K562 (cell line): Measurements from ENCODE around the gene ZBP1. TPM values are rescaled to one million over a fixed set of nuclear protein-coding genes. Genes with fewer than 3 reads are reported as not detected.
A peak's percentile ranks its signal among the peaks of the same experiment; 100 is the strongest.

ENCODE experiments used
- ATAC-seq: fragments of 200-7000 bp; cut with Tn5 transposase; 3 replicates; pipeline ENCODE4 v1.9.1; 2020; ENCODE audit warnings: moderate library complexity
- BruUV-seq: library from RNA; stranded (reverse); fragments of 400-500 nt; replicated peaks from 2 replicates; lab custom pipeline; 2021; lab: Mats Ljungman, UMichigan
- CTCF ChIA-PET: fragments of 300-600 bp; formaldehyde crosslinking; extraction: SDS; loops from one replicate; lab custom pipeline; 2021; ENCODE audit warnings: low intra/inter-chr PET ratio; lab: Yijun Ruan, JAX
- POLR2A ChIA-PET: fragments of 300-600, 350-650 bp; sonication (Branson Sonifier 250); formaldehyde crosslinking; extraction: SDS; loops from one replicate; lab custom pipeline; 2021; ENCODE audit warnings: antibody characterized with exemption, inconsistent platforms; lab: Yijun Ruan, JAX
- DNase-seq, 4 experiments: peaks; one replicate each; pipeline versions ENCODE4 v3.0.0 to v3.0.0-alpha.2; 2011 to 2018; ENCODE audit warnings: low spot score in 3 of 4, mixed read lengths in 3 of 4; ENCODE audit errors: extremely low read depth in 1 of 4
- FAIRE-seq: peaks from 2 replicates; lab custom pipeline; 2011; peaks lifted over from hg19 to GRCh38; lab: Jason Lieb, UNC
- H2AFZ ChIP-seq: 2 replicates; pipeline ENCODE4 v1.6.0; 2011; ENCODE audit warnings: low read depth, low read length, control low read depth, inconsistent platforms
- H3K27ac ChIP-seq: fragments of 200-600 bp; 3 replicates; pipeline ENCODE4 v1.8.0; 2011; ENCODE audit warnings: low read depth, mild to moderate bottlenecking, control low read depth, inconsistent platforms, low read length, moderate library complexity, mixed read lengths; ENCODE audit errors: extremely low read depth
- H3K27me3 ChIP-seq, 2 experiments: fragments of 300-600 bp in 1 of 2; 2 replicates in 1 of 2; 3 replicates in 1 of 2; pipeline versions ENCODE4 v1.6.0 to v1.8.0; 2011; ENCODE audit warnings: inconsistent platforms in 2 of 2, low read length in 2 of 2, mild to moderate bottlenecking in 1 of 2, mixed read lengths in 1 of 2, moderate library complexity in 1 of 2; ENCODE audit not compliant: control insufficient read depth in 2 of 2, insufficient read depth in 2 of 2
- H3K36me3 ChIP-seq: fragments of 300-600 bp; 3 replicates; pipeline ENCODE4 v1.8.0; 2011; ENCODE audit warnings: mild to moderate bottlenecking, low read length, inconsistent platforms; ENCODE audit not compliant: control insufficient read depth, insufficient read depth
- H3K4me1 ChIP-seq, 2 experiments: fragments of 200-600 bp in 1 of 2; replicated peaks in 1 of 2; 2 replicates in 1 of 2; 3 replicates in 1 of 2; pipeline versions ENCODE4 v1.5.1 to v1.8.0; 2011; ENCODE audit warnings: inconsistent platforms in 2 of 2, low read length in 2 of 2, mild to moderate bottlenecking in 1 of 2, mixed read lengths in 1 of 2, moderate library complexity in 1 of 2; ENCODE audit not compliant: control insufficient read depth in 2 of 2, insufficient read depth in 2 of 2
- H3K4me2 ChIP-seq: 2 replicates; pipeline ENCODE4 v1.6.1; 2011; ENCODE audit warnings: low read length, control low read depth, inconsistent platforms, mixed read lengths; ENCODE audit not compliant: insufficient read depth
- H3K4me3 ChIP-seq: fragments of 200-600 bp; sonication (generic), shearing (Covaris generic); 2 replicates; pipeline ENCODE4 v1.5.1; 2016; ENCODE audit warnings: control low read depth, inconsistent platforms
- H3K79me2 ChIP-seq: fragments of 200-600 bp; 3 replicates; pipeline ENCODE4 v1.8.0; 2011; ENCODE audit warnings: low read length, inconsistent platforms; ENCODE audit not compliant: control insufficient read depth, insufficient read depth
- H3K9ac ChIP-seq, 2 experiments: 2 replicates each; pipeline versions ENCODE4 v1.6.0 to v1.6.1; 2011; ENCODE audit warnings: low read depth in 2 of 2, low read length in 2 of 2, control low read depth in 1 of 2, inconsistent platforms in 1 of 2, mild to moderate bottlenecking in 1 of 2, mixed read lengths in 1 of 2; ENCODE audit not compliant: insufficient read depth in 1 of 2
- H3K9me1 ChIP-seq: one replicate; pipeline ENCODE4 v1.6.0; 2011; ENCODE audit warnings: inconsistent platforms, mild to moderate bottlenecking, low read length, moderate library complexity; ENCODE audit not compliant: control insufficient read depth, insufficient read depth
- H3K9me3 ChIP-seq: replicated peaks from 2 replicates; pipeline ENCODE4 v1.5.1; 2011; ENCODE audit warnings: low read depth, low read length, inconsistent platforms; ENCODE audit not compliant: control insufficient read depth, insufficient read depth
- H4K20me1 ChIP-seq: replicated peaks from 2 replicates; pipeline ENCODE4 v1.6.1; 2011; ENCODE audit warnings: low read length, inconsistent platforms, mixed read lengths; ENCODE audit not compliant: control insufficient read depth, insufficient read depth
- FOXA1 ChIP-seq: fragments of 450-650 bp; IDR thresholded peaks from 2 replicates; pipeline ENCODE4 v1.6.1; 2016; ENCODE audit warnings: mild to moderate bottlenecking, borderline replicate concordance
- FOXP1 ChIP-seq: sonication (generic); formaldehyde crosslinking; IDR thresholded peaks from 2 replicates; pipeline ENCODE4 v1.8.0; 2022; ENCODE audit warnings: mild to moderate bottlenecking, missing genetic modification reagents
- HDAC6 ChIP-seq: IDR thresholded peaks from 2 replicates; pipeline ENCODE4 v1.6.1; 2012; ENCODE audit warnings: low read depth, mild to moderate bottlenecking, control low read depth, inconsistent platforms, low read length, moderate library complexity
- L3MBTL2 ChIP-seq: fragments of 450-650 bp; IDR thresholded peaks from 2 replicates; pipeline ENCODE4 v1.6.1; 2016; ENCODE audit warnings: mild to moderate bottlenecking, moderate library complexity
- NCOA2 ChIP-seq, 2 experiments: fragments of 450-650 bp; IDR thresholded peaks; 2 replicates each; pipeline ENCODE4 v1.6.1; 2018; ENCODE audit warnings: mild to moderate bottlenecking in 2 of 2, moderate library complexity in 1 of 2; ENCODE audit not compliant: partially characterized antibody in 2 of 2
- NFIX ChIP-seq: fragments of 250-450 bp; sonication (Bioruptor Pico); IDR thresholded peaks from 2 replicates; pipeline ENCODE4 v1.4.0; 2020; ENCODE audit warnings: low read depth, mild to moderate bottlenecking, moderate library complexity
- NFYB ChIP-seq: IDR thresholded peaks from 2 replicates; pipeline ENCODE4 v1.6.1; 2011; ENCODE audit warnings: mild to moderate bottlenecking, moderate library complexity; ENCODE audit not compliant: insufficient read length; ENCODE audit errors: extremely low read depth
- RAD51 ChIP-seq: fragments of 450-650 bp; IDR thresholded peaks from 2 replicates; pipeline ENCODE4 v1.7.1; 2016; ENCODE audit warnings: low read depth, mild to moderate bottlenecking, borderline replicate concordance
- SMARCB1 ChIP-seq: IDR thresholded peaks from 2 replicates; pipeline ENCODE4 v1.6.1; 2011; ENCODE audit warnings: improper control_type of control experiment, low read depth; ENCODE audit not compliant: insufficient read length
- SP2 ChIP-seq: IDR thresholded peaks from 2 replicates; pipeline ENCODE4 v1.6.1; 2011; ENCODE audit warnings: mild to moderate bottlenecking, low read depth, low read length, moderate library complexity; ENCODE audit not compliant: poor library complexity, severe bottlenecking; ENCODE audit errors: extremely low read depth
- SRSF1 ChIP-seq: fragments of 200-400 bp; formaldehyde crosslinking; IDR thresholded peaks from 2 replicates; pipeline ENCODE4 v1.6.1; 2017; ENCODE audit warnings: mild to moderate bottlenecking, low read depth, low read length, moderate library complexity
- TCF7L2 ChIP-seq: fragments of 150-350 bp; IDR thresholded peaks from 2 replicates; pipeline ENCODE4 v1.6.1; 2016; ENCODE audit warnings: low read depth, mild to moderate bottlenecking, low read length, moderate library complexity
- U2AF2 ChIP-seq: fragments of 200-400 bp; formaldehyde crosslinking; optimal IDR thresholded peaks from 2 replicates; pipeline ENCODE3; 2017; ENCODE audit warnings: low read depth, mild to moderate bottlenecking, low read length
- ZNF217 ChIP-seq: sonication (generic); formaldehyde crosslinking; IDR thresholded peaks from 2 replicates; pipeline ENCODE4 v1.8.0; 2022; ENCODE audit warnings: mild to moderate bottlenecking, missing genetic modification reagents
- ZNF224 ChIP-seq: sonication (generic); formaldehyde crosslinking; IDR thresholded peaks from 2 replicates; pipeline ENCODE4 v1.8.0; 2022; ENCODE audit warnings: mild to moderate bottlenecking, missing genetic modification reagents
- ZSCAN32 ChIP-seq: fragments of 450-650 bp; formaldehyde crosslinking; IDR thresholded peaks from 2 replicates; pipeline ENCODE4 v1.4.0; 2020; ENCODE audit warnings: mild to moderate bottlenecking, moderate library complexity
- WGBS: fragments of 100-300 bp; shearing (Covaris generic); methylation state at CpG from one replicate; pipeline ENCODE4 v1.1.6; 2016; ENCODE audit warnings: low coverage, mixed read lengths; ENCODE audit not compliant: insufficient coverage; ENCODE audit errors: missing lambda C conversion rate; 5-methylcytosine and 5-hydroxymethylcytosine counted together
- in situ Hi-C: fragments of 300-500 bp; cut with MboI; formaldehyde crosslinking; loops from 4 replicates; pipeline ENCODE4 v1.15.0; 2018; ENCODE audit warnings: inconsistent platforms, mixed read lengths
- intact Hi-C: fragments of 100-400 bp; cut with micrococcal nuclease; formaldehyde crosslinking; loops from 2 replicates; pipeline ENCODE4 v1.14.2; 2022
- polyA plus RNA-seq, 8 experiments: library from polyadenylated mRNA; depleted of rRNA in 4 of 8; stranded (reverse) in 5 of 8; unstranded in 3 of 8; fragments of >200 nt; fragmentation: Nextera tagmentation in 2 of 8; fragmentation: Illumina TruSeq in 1 of 8; extraction: Ambion mirVana in 2 of 8; extraction: Trizol in 1 of 8; gene quantifications; 2 replicates each; pipeline versions ENCODE4 v1.2.1 to v1.2.3, GENCODE V29; 2011 to 2014; ENCODE audit warnings: inconsistent platforms in 1 of 8, missing spikeins in 1 of 8
- total RNA-seq, 7 experiments: library from RNA; depleted of rRNA in 6 of 7; stranded (reverse); fragments of >200 nt in 6 of 7; fragmentation: Illumina TruSeq in 2 of 7; extraction: Trizol in 2 of 7; gene quantifications; 2 replicates each; pipeline versions ENCODE4 v1.2.1 to v1.2.3, GENCODE V29; 2011 to 2021; ENCODE audit warnings: low replicate concordance in 1 of 7
- TF ChIP-seq, protein P1 (sequence below): sonication (generic); formaldehyde crosslinking; IDR thresholded peaks from 2 replicates; pipeline ENCODE4 v1.9.0; 2022; ENCODE audit warnings: mild to moderate bottlenecking, missing genetic modification reagents
- TF ChIP-seq, protein P2 (sequence below): sonication (generic); formaldehyde crosslinking; IDR thresholded peaks from 2 replicates; pipeline ENCODE4 v1.5.0; 2020; ENCODE audit warnings: missing genetic modification reagents

The ZBP1 gene
- total and polyA plus RNA-seq, 9 of the 15 experiments (the other 6 are each of a cell fraction or from before 2014, with no cell fraction given), result not detected

DNA sequence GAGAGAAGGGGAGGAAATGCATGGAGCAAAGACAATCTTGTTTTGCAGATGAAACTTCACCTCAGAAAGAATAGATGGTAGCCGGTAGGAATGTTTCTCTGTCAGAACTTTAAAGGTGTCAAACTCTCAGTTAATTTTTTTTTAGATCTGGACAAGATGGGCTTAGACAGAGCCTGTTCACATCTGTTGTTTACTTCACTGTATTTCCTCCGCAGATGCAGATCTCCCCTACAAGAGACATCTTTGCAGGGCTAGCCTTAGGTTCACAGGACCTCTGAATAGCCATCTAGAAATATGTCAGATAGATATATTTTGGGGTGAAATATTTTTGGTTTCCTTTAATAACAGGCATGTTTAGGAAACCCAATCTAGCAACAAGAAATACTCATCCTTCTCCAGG is 12.1 kb upstream of the ZBP1 start:
- peaks cover 0 to 7% of the 10 kb centered on the region in 2 experiments; a peak in 1 of 5 replicates for H3K4me1 ChIP-seq

DNA sequence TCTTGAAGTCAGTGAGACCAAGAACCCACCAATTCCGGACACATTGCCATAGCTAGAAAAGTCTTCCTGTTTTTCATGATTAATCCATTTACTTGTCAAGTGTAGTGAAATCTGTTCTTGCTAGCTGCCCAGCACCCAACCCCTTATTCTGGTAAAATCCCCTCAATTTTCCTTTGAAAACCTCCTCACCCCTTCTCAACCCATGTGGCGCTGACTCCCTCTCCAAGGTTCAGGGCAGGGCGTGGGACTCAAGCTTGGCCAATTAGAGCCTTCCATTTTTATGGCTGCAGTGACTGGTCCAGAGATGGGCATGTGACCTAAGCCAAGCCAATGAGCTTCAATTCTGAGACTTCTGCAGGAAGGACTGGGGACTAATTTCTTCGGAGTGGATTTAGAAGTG is 9.8 kb upstream of the ZBP1 start:
- Histone ChIP-seq H3K9me1 (no peaks in the 10 kb centered on the region), H3K4me3 (no peak overlapping the region), H3K27me3 (peaks cover 15 to 19% of the 10 kb centered on the region in 2 experiments; a peak in 3 of 5 replicates), H3K9me3 (no peaks in the 10 kb centered on the region), H3K27ac (no peak overlapping the region), H3K4me2 (no peak overlapping the region), H4K20me1 (no peaks in the 10 kb centered on the region), H3K4me1 (peaks cover 0 to 7% of the 10 kb centered on the region in 2 experiments; a peak in 1 of 5 replicates), H2AFZ (0 out of 2 replicates have a peak overlapping the region, but pooled peaks have one; percentile 23), H3K36me3 (no peaks in the 10 kb centered on the region), H3K9ac (no peak overlapping the region), H3K79me2 (no peaks in the 10 kb centered on the region)
- TF ChIP-seq, protein P1, sequence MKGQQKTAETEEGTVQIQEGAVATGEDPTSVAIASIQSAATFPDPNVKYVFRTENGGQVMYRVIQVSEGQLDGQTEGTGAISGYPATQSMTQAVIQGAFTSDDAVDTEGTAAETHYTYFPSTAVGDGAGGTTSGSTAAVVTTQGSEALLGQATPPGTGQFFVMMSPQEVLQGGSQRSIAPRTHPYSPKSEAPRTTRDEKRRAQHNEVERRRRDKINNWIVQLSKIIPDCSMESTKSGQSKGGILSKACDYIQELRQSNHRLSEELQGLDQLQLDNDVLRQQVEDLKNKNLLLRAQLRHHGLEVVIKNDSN (CRISPR knock-in tag), result peak; percentile 66
- TF ChIP-seq NCOA2 (IDR thresholded peaks at IDR 0.05; ENCODE audit: partially characterized antibody in 2 of 2) (no peak), L3MBTL2 (peak; percentile 74; the same call in 1 of the 2 replicates), SP2 (no peak), RAD51 (peak; percentile 81)
- TF ChIP-seq, protein P2, sequence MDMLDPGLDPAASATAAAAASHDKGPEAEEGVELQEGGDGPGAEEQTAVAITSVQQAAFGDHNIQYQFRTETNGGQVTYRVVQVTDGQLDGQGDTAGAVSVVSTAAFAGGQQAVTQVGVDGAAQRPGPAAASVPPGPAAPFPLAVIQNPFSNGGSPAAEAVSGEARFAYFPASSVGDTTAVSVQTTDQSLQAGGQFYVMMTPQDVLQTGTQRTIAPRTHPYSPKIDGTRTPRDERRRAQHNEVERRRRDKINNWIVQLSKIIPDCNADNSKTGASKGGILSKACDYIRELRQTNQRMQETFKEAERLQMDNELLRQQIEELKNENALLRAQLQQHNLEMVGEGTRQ, result peak; percentile 85
- FAIRE-seq, result no peak
- DNase-seq, result no peak
- in situ Hi-C loops, result no loop called here
- ChIA-PET CTCF (no interaction called here), POLR2A (interaction anchor here (0.7 to 1.3 kb wide), 4 partner anchors 11 to 531 kb away, joined by 3 to 6 read pairs (median 3); no protein-coding TSS in a partner anchor)
- BruUV-seq, result no TSS peak
- ATAC-seq, result peak; percentile 79
- intact Hi-C loops, result no loop called here
- WGBS, result 6% methylated on average over 4 of the region's 4 CpGs

More for the DNA sequence above, 12.1 kb upstream of the ZBP1 start:
- ATAC-seq, result no peak
- intact Hi-C loops (no loop called here), in situ Hi-C loops (no loop called here)
- no peak for DNase-seq
- no peaks in the 10 kb centered on the region for H3K79me2 ChIP-seq
- H3K9me1 ChIP-seq, result no peaks in the 10 kb centered on the region
- H3K4me3 ChIP-seq, result no peak overlapping the region
- H3K27me3 ChIP-seq, result peaks cover 15 to 16% of the 10 kb centered on the region in 2 experiments; a peak in 4 of 5 replicates
- 5% methylated on average over 2 of the region's 2 CpGs for WGBS
- no peaks in the 10 kb centered on the region for H3K36me3 ChIP-seq
- BruUV-seq, result no TSS peak
- TF ChIP-seq FOXP1 (CRISPR knock-in tag), result no peak
- no peak for TF ChIP-seq ZNF217 (CRISPR knock-in tag)
- no peak for TF ChIP-seq TCF7L2
- TF ChIP-seq FOXA1, result no peak
- no peak for TF ChIP-seq U2AF2
- no peak for TF ChIP-seq NFYB
- no peak for TF ChIP-seq SMARCB1
- no peak for TF ChIP-seq SRSF1
- no peak for TF ChIP-seq ZSCAN32 (CRISPR knock-in tag)
- no peak for TF ChIP-seq ZNF224 (CRISPR knock-in tag)
- no peak for TF ChIP-seq NFIX (CRISPR knock-in tag)
- TF ChIP-seq HDAC6, result no peak
- ChIA-PET POLR2A (no interaction called here), CTCF (no interaction called here)
- no peak overlapping the region for H3K4me2 ChIP-seq
- H3K27ac ChIP-seq, result no peak overlapping the region
- H2AFZ ChIP-seq, result no peak overlapping the region
- no peak overlapping the region for H3K9ac ChIP-seq
- no peaks in the 10 kb centered on the region for H3K9me3 ChIP-seq
- FAIRE-seq, result no peak
- no peaks in the 10 kb centered on the region for H4K20me1 ChIP-seq
